GM12878 (cell line): Measurements from ENCODE around the gene B3GALT6. TPM values are rescaled to one million over a fixed set of nuclear protein-coding genes. Genes with fewer than 3 reads are reported as not detected.

Experiments
- ATF7 ChIP-seq: fragments of 450-650 bp; IDR thresholded peaks from 2 replicates; pipeline ENCODE4 v1.6.1; 2016; ENCODE audit warnings: low read depth, mild to moderate bottlenecking
- BACH1 ChIP-seq: fragments of 450-650 bp; IDR thresholded peaks from 2 replicates; pipeline ENCODE4 v1.6.1; 2017; ENCODE audit warnings: mild to moderate bottlenecking, borderline replicate concordance
- CHD2 ChIP-seq: IDR thresholded peaks from 2 replicates; pipeline ENCODE4 v1.6.1; 2011; ENCODE audit warnings: low read depth, low read length, improper control_type of control experiment, borderline replicate concordance
- ETV6 ChIP-seq, 2 experiments: fragments of 450-650 bp in 1 of 2; IDR thresholded peaks in 1 of 2; conservative IDR thresholded peaks in 1 of 2; 2 replicates each; pipeline ENCODE4 v1.6.1; 2014; ENCODE audit warnings: antibody characterized with exemption in 1 of 2, borderline replicate concordance in 1 of 2, low read depth in 1 of 2, mild to moderate bottlenecking in 1 of 2, moderate library complexity in 1 of 2
- IKZF1 ChIP-seq: fragments of 450-650 bp; conservative IDR thresholded peaks from 2 replicates; pipeline ENCODE4 v1.6.1; 2017; ENCODE audit warnings: antibody characterized with exemption, mild to moderate bottlenecking
- LARP7 ChIP-seq: fragments of 450-650 bp; IDR thresholded peaks from 2 replicates; pipeline ENCODE4 v1.6.1; 2017; ENCODE audit warnings: mild to moderate bottlenecking
- MTA2 ChIP-seq: fragments of 450-650 bp; IDR thresholded peaks from 2 replicates; pipeline ENCODE4 v1.6.1; 2016; ENCODE audit warnings: low read depth, mild to moderate bottlenecking, moderate library complexity
- SP1 ChIP-seq: IDR thresholded peaks from one replicate; pipeline ENCODE4 v1.6.1; 2011; ENCODE audit warnings: low read depth, low read length
- SPI1 ChIP-seq: IDR thresholded peaks from 2 replicates; pipeline ENCODE4 v1.6.1; 2011; ENCODE audit warnings: low read depth, mild to moderate bottlenecking, low read length, moderate library complexity, borderline replicate concordance; ENCODE audit not compliant: insufficient read depth
- TCF12 ChIP-seq: IDR thresholded peaks from 2 replicates; pipeline ENCODE4 v1.6.1; 2011; ENCODE audit warnings: low read depth, mild to moderate bottlenecking, low read length
- TCF3 ChIP-seq: IDR thresholded peaks from 2 replicates; pipeline ENCODE4 v1.6.1; 2012; ENCODE audit warnings: low read depth, mild to moderate bottlenecking, low read length, borderline replicate concordance; ENCODE audit not compliant: insufficient read depth
- polyA plus RNA-seq, 11 experiments: library from polyadenylated mRNA; depleted of rRNA in 4 of 11; unstranded in 6 of 11; stranded (reverse) in 5 of 11; fragments of >200 nt; fragmentation: Nextera tagmentation in 4 of 11; fragmentation: Illumina TruSeq in 1 of 11; extraction: Ambion mirVana in 4 of 11; extraction: Trizol in 1 of 11; gene quantifications; 1 replicate in 1 of 11; 2 replicates in 10 of 11; pipeline versions ENCODE4 v1.2.1 to v1.2.3, GENCODE V29; 2011 to 2016; ENCODE audit warnings: inconsistent platforms in 2 of 11, missing spikeins in 2 of 11, low read depth in 1 of 11
- total RNA-seq, 4 experiments: library from RNA; depleted of rRNA in 3 of 4; stranded (reverse); fragments of >200 nt in 3 of 4; fragmentation: Illumina TruSeq in 1 of 4; extraction: Trizol in 1 of 4; gene quantifications; 2 replicates each; pipeline versions ENCODE4 v1.2.1 to v1.2.3, GENCODE V29; 2013 to 2021

Gene B3GALT6
- total and polyA plus RNA-seq, 10 of the 15 experiments (the other 5 are each of a cell fraction or from before 2014, with no cell fraction given), result 0.53 to 20.8 (median 4.5) TPM

- TF ChIP-seq TCF3 (0 out of 2 replicates have a peak, but pooled peaks have one; percentile 56), ATF7 (0 out of 2 replicates have a peak, but pooled peaks have one; percentile 16), ETV6 (conservative IDR thresholded peaks at IDR 0.05 in 1 of 2, IDR thresholded peaks at IDR 0.05 in 1 of 2; ENCODE audit: borderline replicate concordance in 1 of 2, low read depth in 1 of 2) (0 out of 4 replicates have a peak, but pooled peaks of 1 of the 2 experiments have one; percentile 19), MTA2 (peak; percentile 53; the same call in 1 of the 2 replicates), LARP7 (no peak), BACH1 (0 out of 2 replicates have a peak, but pooled peaks have one; percentile 50), CHD2 (0 out of 2 replicates have a peak, but pooled peaks have one; percentile 12), TCF12 (peak; percentile 80; the same call in 1 of the 2 replicates), IKZF1 (peak; percentile 63), SP1 (peak; percentile 20), SPI1 (peak; percentile 32; the same call in 1 of the 2 replicates)
Measured at GRCh38 chr1:1212780-1213344, 19.2 kb upstream of the B3GALT6 start (continued).
